Measurements from ENCODE around the gene PLPPR4.

The PLPPR4 gene

DNA sequence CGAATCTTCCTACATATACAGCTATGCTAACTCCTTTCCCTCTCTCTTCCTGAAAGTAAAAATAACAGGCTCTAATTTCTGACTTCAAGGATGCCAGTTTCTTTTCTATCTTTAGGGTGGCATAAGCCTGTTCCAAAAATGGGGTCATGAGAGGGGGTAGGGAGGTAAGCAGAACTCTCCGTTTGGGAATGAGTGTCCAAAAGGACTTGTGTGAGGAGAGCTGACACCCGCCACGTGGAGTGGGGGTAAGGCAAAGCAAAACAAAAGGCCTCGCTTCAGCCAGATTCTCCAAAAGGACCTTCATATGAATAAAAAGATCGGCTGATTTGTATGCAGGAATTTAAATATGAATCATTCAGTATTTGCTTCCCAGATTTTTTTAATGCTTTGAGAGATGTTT, 28.6 kb downstream of the PLPPR4 start:
- no peaks in the 10 kb centered on the region for H3K27me3 ChIP-seq (ENCODE audit: control insufficient read depth in 5 of 5, insufficient read depth in 4 of 5, low read length in 5 of 5)
- H3K9ac ChIP-seq (ENCODE audit: low read length in 5 of 5) = no peak overlapping the region
- H3K9me3 ChIP-seq (ENCODE audit: control insufficient read depth in 5 of 5, low read length in 5 of 5) = peaks cover 0 to 4% (median 3%) of the 10 kb centered on the region in 5 donors
- no peaks in the 10 kb centered on the region for H3K36me3 ChIP-seq (ENCODE audit: control insufficient read depth in 5 of 5, insufficient read depth in 5 of 5, low read length in 5 of 5)
- no peaks in the 10 kb centered on the region for H3K4me1 ChIP-seq (ENCODE audit: control insufficient read depth in 5 of 5, insufficient read depth in 5 of 5, low read length in 5 of 5)
- H3K4me3 ChIP-seq (ENCODE audit: low read depth in 1 of 5, low read length in 5 of 5) = no peak overlapping the region
- no peak overlapping the region for H3K27ac ChIP-seq (ENCODE audit: low read depth, low read length)

DNA sequence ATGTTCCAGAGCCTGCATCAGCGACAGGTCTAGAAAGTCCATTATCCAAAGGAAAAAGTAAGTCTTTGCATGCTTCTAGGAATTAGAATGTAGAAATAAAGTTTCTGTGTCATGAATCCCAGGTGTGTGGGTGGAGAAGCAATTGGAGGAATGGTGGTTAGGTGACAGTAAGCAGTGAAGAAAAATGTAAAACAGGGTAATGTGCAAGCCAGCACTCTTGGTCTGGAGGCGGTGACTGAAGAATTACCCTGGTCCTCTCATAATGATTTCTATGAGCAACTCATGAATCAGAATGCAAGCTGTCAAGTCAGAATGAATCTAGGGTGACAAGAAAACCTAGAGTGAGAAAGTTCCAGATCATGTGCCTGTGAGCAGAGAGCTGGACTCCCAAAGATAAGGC, 33.6 kb downstream of the PLPPR4 start:
- no peak overlapping the region for H3K27ac ChIP-seq (ENCODE audit: low read depth, low read length)

GRCh38 chr1:99304725-99305282, 40.5 kb downstream of the PLPPR4 start:
- no peaks in the 10 kb centered on the region for H3K4me1 ChIP-seq (ENCODE audit: control insufficient read depth in 5 of 5, insufficient read depth in 5 of 5, low read length in 5 of 5)
- H3K27me3 ChIP-seq (ENCODE audit: control insufficient read depth in 5 of 5, insufficient read depth in 4 of 5, low read length in 5 of 5) = no peaks in the 10 kb centered on the region
- H3K9ac ChIP-seq (ENCODE audit: low read length in 5 of 5) = no peak overlapping the region
- peaks cover 0 to 5% (median 0%) of the 10 kb centered on the region in 5 donors for H3K9me3 ChIP-seq (ENCODE audit: control insufficient read depth in 5 of 5, low read length in 5 of 5)
- H3K36me3 ChIP-seq (ENCODE audit: control insufficient read depth in 5 of 5, insufficient read depth in 5 of 5, low read length in 5 of 5) = peaks cover 0 to 4% (median 0%) of the 10 kb centered on the region in 5 donors
- H3K4me3 ChIP-seq (ENCODE audit: low read depth in 1 of 5, low read length in 5 of 5) = no peak overlapping the region
- H3K27ac ChIP-seq (ENCODE audit: low read depth, low read length) = no peak overlapping the region

More for the DNA sequence above, 33.6 kb downstream of the PLPPR4 start:
- H3K4me3 ChIP-seq (ENCODE audit: low read depth in 1 of 5, low read length in 5 of 5) = no peak overlapping the region
- no peaks in the 10 kb centered on the region for H3K4me1 ChIP-seq (ENCODE audit: control insufficient read depth in 5 of 5, insufficient read depth in 5 of 5, low read length in 5 of 5)
- H3K9ac ChIP-seq (ENCODE audit: low read length in 5 of 5) = no peak overlapping the region
- no peaks in the 10 kb centered on the region for H3K27me3 ChIP-seq (ENCODE audit: control insufficient read depth in 5 of 5, insufficient read depth in 4 of 5, low read length in 5 of 5)
- no peaks in the 10 kb centered on the region for H3K9me3 ChIP-seq (ENCODE audit: control insufficient read depth in 5 of 5, low read length in 5 of 5)
- no peaks in the 10 kb centered on the region for H3K36me3 ChIP-seq (ENCODE audit: control insufficient read depth in 5 of 5, insufficient read depth in 5 of 5, low read length in 5 of 5)

DNA sequence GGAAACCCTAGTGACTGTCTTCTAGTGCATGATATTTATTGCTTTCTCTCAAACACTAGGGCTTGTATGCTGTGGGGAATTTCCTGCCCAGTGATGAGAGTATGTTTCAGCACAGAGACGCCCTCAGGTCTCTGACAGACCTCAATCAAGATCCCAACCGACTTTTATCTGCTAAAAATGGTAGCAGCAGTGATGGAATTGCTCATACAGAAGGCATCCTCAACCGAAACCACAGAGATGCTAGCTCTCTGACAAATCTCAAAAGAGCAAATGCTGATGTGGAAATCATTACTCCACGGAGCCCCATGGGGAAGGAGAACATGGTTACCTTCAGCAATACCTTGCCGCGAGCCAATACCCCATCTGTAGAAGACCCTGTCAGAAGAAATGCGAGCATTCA, 41.3 kb downstream of the PLPPR4 start:
- no peak overlapping the region for H3K27ac ChIP-seq (ENCODE audit: low read depth, low read length)
- peaks cover 0 to 4% (median 0%) of the 10 kb centered on the region in 5 donors for H3K36me3 ChIP-seq (ENCODE audit: control insufficient read depth in 5 of 5, insufficient read depth in 5 of 5, low read length in 5 of 5)
- H3K27me3 ChIP-seq (ENCODE audit: control insufficient read depth in 5 of 5, insufficient read depth in 4 of 5, low read length in 5 of 5) = no peaks in the 10 kb centered on the region
- no peak overlapping the region for H3K9ac ChIP-seq (ENCODE audit: low read length in 5 of 5)
- H3K4me1 ChIP-seq (ENCODE audit: control insufficient read depth in 5 of 5, insufficient read depth in 5 of 5, low read length in 5 of 5) = no peaks in the 10 kb centered on the region
- no peak overlapping the region for H3K4me3 ChIP-seq (ENCODE audit: low read depth in 1 of 5, low read length in 5 of 5)
- peaks cover 0 to 5% (median 0%) of the 10 kb centered on the region in 5 donors for H3K9me3 ChIP-seq (ENCODE audit: control insufficient read depth in 5 of 5, low read length in 5 of 5)

DNA sequence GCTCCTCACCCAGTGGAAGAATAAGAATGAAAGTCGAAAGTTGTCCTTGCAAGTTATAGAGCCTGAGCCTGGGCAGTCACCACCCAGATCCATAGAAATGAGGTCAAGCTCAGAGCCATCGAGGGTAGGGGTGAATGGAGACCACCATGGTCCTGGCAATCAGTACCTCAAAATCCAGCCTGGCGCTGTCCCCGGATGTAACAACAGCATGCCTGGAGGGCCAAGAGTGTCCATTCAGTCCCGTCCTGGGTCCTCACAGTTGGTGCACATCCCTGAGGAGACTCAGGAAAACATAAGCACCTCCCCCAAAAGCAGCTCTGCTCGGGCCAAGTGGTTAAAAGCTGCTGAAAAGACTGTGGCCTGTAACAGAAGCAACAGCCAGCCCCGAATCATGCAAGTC, 41.8 kb downstream of the PLPPR4 start:
- Histone ChIP-seq H3K27me3 (ENCODE audit: control insufficient read depth in 5 of 5, insufficient read depth in 4 of 5, low read length in 5 of 5) (no peaks in the 10 kb centered on the region), H3K4me3 (ENCODE audit: low read depth in 1 of 5, low read length in 5 of 5) (no peak overlapping the region), H3K9ac (ENCODE audit: low read length in 5 of 5) (no peak overlapping the region), H3K4me1 (ENCODE audit: control insufficient read depth in 5 of 5, insufficient read depth in 5 of 5, low read length in 5 of 5) (no peaks in the 10 kb centered on the region), H3K9me3 (ENCODE audit: control insufficient read depth in 5 of 5, low read length in 5 of 5) (peaks cover 0 to 5% (median 0%) of the 10 kb centered on the region in 5 donors), H3K36me3 (ENCODE audit: control insufficient read depth in 5 of 5, insufficient read depth in 5 of 5, low read length in 5 of 5) (peaks cover 0 to 4% (median 0%) of the 10 kb centered on the region in 5 donors), H3K27ac (ENCODE audit: low read depth, low read length) (no peak overlapping the region)

GRCh38 chr1:99306644-99307043, 42.4 kb downstream of the PLPPR4 start:
- peaks cover 0 to 5% (median 0%) of the 10 kb centered on the region in 5 donors for H3K9me3 ChIP-seq (ENCODE audit: control insufficient read depth in 5 of 5, low read length in 5 of 5)
- no peak overlapping the region for H3K27ac ChIP-seq (ENCODE audit: low read depth, low read length)
- H3K9ac ChIP-seq (ENCODE audit: low read length in 5 of 5) = no peak overlapping the region
- no peak overlapping the region for H3K4me3 ChIP-seq (ENCODE audit: low read depth in 1 of 5, low read length in 5 of 5)
- no peaks in the 10 kb centered on the region for H3K4me1 ChIP-seq (ENCODE audit: control insufficient read depth in 5 of 5, insufficient read depth in 5 of 5, low read length in 5 of 5)
- H3K36me3 ChIP-seq (ENCODE audit: control insufficient read depth in 5 of 5, insufficient read depth in 5 of 5, low read length in 5 of 5) = peaks cover 0 to 4% (median 0%) of the 10 kb centered on the region in 5 donors
- no peaks in the 10 kb centered on the region for H3K27me3 ChIP-seq (ENCODE audit: control insufficient read depth in 5 of 5, insufficient read depth in 4 of 5, low read length in 5 of 5)

GRCh38 chr1:99315305-99315704, 51.0 kb downstream of the PLPPR4 start:
- Histone ChIP-seq H3K27me3 (ENCODE audit: control insufficient read depth in 5 of 5, insufficient read depth in 4 of 5, low read length in 5 of 5) (no peaks in the 10 kb centered on the region), H3K9ac (ENCODE audit: low read length in 5 of 5) (no peak overlapping the region), H3K9me3 (ENCODE audit: control insufficient read depth in 5 of 5, low read length in 5 of 5) (peaks cover 0 to 2% (median 0%) of the 10 kb centered on the region in 5 donors), H3K4me3 (ENCODE audit: low read depth in 1 of 5, low read length in 5 of 5) (no peak overlapping the region), H3K36me3 (ENCODE audit: control insufficient read depth in 5 of 5, insufficient read depth in 5 of 5, low read length in 5 of 5) (no peaks in the 10 kb centered on the region), H3K4me1 (ENCODE audit: control insufficient read depth in 5 of 5, insufficient read depth in 5 of 5, low read length in 5 of 5) (no peaks in the 10 kb centered on the region), H3K27ac (ENCODE audit: low read depth, low read length) (no peak overlapping the region)

- H3K9me3 ChIP-seq (ENCODE audit: control insufficient read depth in 5 of 5, low read length in 5 of 5) = no peaks in the 10 kb centered on the region
- no peak overlapping the region for H3K9ac ChIP-seq (ENCODE audit: low read length in 5 of 5)
- H3K4me1 ChIP-seq (ENCODE audit: control insufficient read depth in 5 of 5, insufficient read depth in 5 of 5, low read length in 5 of 5) = no peaks in the 10 kb centered on the region
- no peak overlapping the region for H3K27ac ChIP-seq (ENCODE audit: low read depth, low read length)
- no peaks in the 10 kb centered on the region for H3K27me3 ChIP-seq (ENCODE audit: control insufficient read depth in 5 of 5, insufficient read depth in 4 of 5, low read length in 5 of 5)
- H3K36me3 ChIP-seq (ENCODE audit: control insufficient read depth in 5 of 5, insufficient read depth in 5 of 5, low read length in 5 of 5) = no peaks in the 10 kb centered on the region
- no peak overlapping the region for H3K4me3 ChIP-seq (ENCODE audit: low read depth in 1 of 5, low read length in 5 of 5)
These were observed 62.1 kb downstream of the PLPPR4 start for GRCh38 chr1:99326215-99326949.

GRCh38 chr1:99327357-99327756, 63.1 kb downstream of the PLPPR4 start:
- no peak overlapping the region for H3K4me3 ChIP-seq (ENCODE audit: low read depth in 1 of 5, low read length in 5 of 5)
- H3K36me3 ChIP-seq (ENCODE audit: control insufficient read depth in 5 of 5, insufficient read depth in 5 of 5, low read length in 5 of 5) = no peaks in the 10 kb centered on the region
- H3K9me3 ChIP-seq (ENCODE audit: control insufficient read depth in 5 of 5, low read length in 5 of 5) = no peaks in the 10 kb centered on the region
- H3K9ac ChIP-seq (ENCODE audit: low read length in 5 of 5) = no peak overlapping the region
- no peaks in the 10 kb centered on the region for H3K27me3 ChIP-seq (ENCODE audit: control insufficient read depth in 5 of 5, insufficient read depth in 4 of 5, low read length in 5 of 5)
- no peak overlapping the region for H3K27ac ChIP-seq (ENCODE audit: low read depth, low read length)
- no peaks in the 10 kb centered on the region for H3K4me1 ChIP-seq (ENCODE audit: control insufficient read depth in 5 of 5, insufficient read depth in 5 of 5, low read length in 5 of 5)

GRCh38 chr1:99328171-99328570, 63.9 kb downstream of the PLPPR4 start:
- H3K9ac ChIP-seq (ENCODE audit: low read length in 5 of 5) = no peak overlapping the region
- H3K4me3 ChIP-seq (ENCODE audit: low read depth in 1 of 5, low read length in 5 of 5) = no peak overlapping the region
- H3K9me3 ChIP-seq (ENCODE audit: control insufficient read depth in 5 of 5, low read length in 5 of 5) = no peaks in the 10 kb centered on the region
- H3K36me3 ChIP-seq (ENCODE audit: control insufficient read depth in 5 of 5, insufficient read depth in 5 of 5, low read length in 5 of 5) = no peaks in the 10 kb centered on the region
- no peaks in the 10 kb centered on the region for H3K27me3 ChIP-seq (ENCODE audit: control insufficient read depth in 5 of 5, insufficient read depth in 4 of 5, low read length in 5 of 5)
- H3K4me1 ChIP-seq (ENCODE audit: control insufficient read depth in 5 of 5, insufficient read depth in 5 of 5, low read length in 5 of 5) = no peaks in the 10 kb centered on the region
- no peak overlapping the region for H3K27ac ChIP-seq (ENCODE audit: low read depth, low read length)

Data from subcutaneous abdominal adipose tissue (tissue), 5 donors.